Uterus (tissue), 2 donors: ENCODE measurements around the gene BRCC3.
"Not testable (repeated sequence)": the region's sequence is repeated elsewhere in the genome, so short reads cannot be mapped to it uniquely, and the experiment has no call there.

Experiments used
- POLR2A ChIP-seq, 2 donors: fragments of 450-650 bp; IDR thresholded peaks; one replicate each; pipeline ENCODE4 v1.6.1; 2016; ENCODE audit warnings: antibody characterized with exemption in 2 of 2, mild to moderate bottlenecking in 1 of 2, moderate library complexity in 1 of 2
- TF ChIP-seq, protein P1 (sequence below), 4 experiments: fragments of 200-600 bp in 2 of 4; fragments of 450-650 bp in 2 of 4; sonication (generic) in 2 of 4; IDR thresholded peaks; one replicate each; pipeline ENCODE4 v1.5.1; 2016 to 2019; ENCODE audit warnings: antibody characterized with exemption in 4 of 4, mild to moderate bottlenecking in 2 of 4, moderate library complexity in 1 of 4

DNA sequence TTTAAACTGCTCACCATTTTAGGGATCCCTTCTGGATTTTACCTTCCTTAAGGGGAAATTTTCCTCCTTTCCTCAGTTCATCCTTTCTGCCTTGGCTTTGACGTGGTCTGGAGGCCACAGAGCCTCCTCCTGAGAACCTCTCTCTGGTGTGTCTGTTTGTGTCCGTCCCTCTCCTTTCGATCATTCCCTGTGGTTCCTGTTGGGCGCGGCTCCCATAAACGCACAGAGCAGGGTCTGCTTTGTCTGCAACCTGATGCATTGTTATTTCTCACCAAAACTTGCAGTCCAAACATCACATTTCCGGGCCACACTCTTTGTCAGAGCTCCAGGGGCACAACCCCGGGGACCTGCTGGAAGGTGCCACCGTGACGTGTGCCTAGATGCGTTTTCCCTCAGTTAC, 76.9 kb downstream of the BRCC3 start:
- TF ChIP-seq, protein P1, sequence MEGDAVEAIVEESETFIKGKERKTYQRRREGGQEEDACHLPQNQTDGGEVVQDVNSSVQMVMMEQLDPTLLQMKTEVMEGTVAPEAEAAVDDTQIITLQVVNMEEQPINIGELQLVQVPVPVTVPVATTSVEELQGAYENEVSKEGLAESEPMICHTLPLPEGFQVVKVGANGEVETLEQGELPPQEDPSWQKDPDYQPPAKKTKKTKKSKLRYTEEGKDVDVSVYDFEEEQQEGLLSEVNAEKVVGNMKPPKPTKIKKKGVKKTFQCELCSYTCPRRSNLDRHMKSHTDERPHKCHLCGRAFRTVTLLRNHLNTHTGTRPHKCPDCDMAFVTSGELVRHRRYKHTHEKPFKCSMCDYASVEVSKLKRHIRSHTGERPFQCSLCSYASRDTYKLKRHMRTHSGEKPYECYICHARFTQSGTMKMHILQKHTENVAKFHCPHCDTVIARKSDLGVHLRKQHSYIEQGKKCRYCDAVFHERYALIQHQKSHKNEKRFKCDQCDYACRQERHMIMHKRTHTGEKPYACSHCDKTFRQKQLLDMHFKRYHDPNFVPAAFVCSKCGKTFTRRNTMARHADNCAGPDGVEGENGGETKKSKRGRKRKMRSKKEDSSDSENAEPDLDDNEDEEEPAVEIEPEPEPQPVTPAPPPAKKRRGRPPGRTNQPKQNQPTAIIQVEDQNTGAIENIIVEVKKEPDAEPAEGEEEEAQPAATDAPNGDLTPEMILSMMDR (IDR thresholded peaks at IDR 0.05): not testable (repeated sequence)
- TF ChIP-seq POLR2A (IDR thresholded peaks at IDR 0.05): not testable (repeated sequence)
